ENCODE data around the gene ECSCR.
"Not testable (repeated sequence)": the region's sequence is repeated elsewhere in the genome, so short reads cannot be mapped to it uniquely, and the experiment has no call there.

The ECSCR gene

GRCh38 chr5:139443831-139444453 lies 18.6 kb downstream of the ECSCR start:
- peak in 1 of 2 experiments; percentile 27 for DNase-seq

- DNase-seq: not testable (repeated sequence)
Observed at GRCh38 chr5:139440416-139440815, 22.1 kb downstream of the ECSCR start.

GRCh38 chr5:139439013-139439903 lies 23.3 kb downstream of the ECSCR start, which contains the start of gene DNAJC18:
Gene DNAJC18 (minus strand): TSS chr5:139439525. CDS start chr5:139439445, 80 bp downstream.
- DNase-seq: peak; percentile 74 to 91

- no peak for DNase-seq
Observed at GRCh38 chr5:139438707-139439012, 23.9 kb downstream of the ECSCR start.

GRCh38 chr5:139435676-139436075 lies 26.9 kb downstream of the ECSCR start:
- DNase-seq: no peak

- no peak for DNase-seq
Observed at GRCh38 chr5:139431706-139432105, 30.8 kb downstream of the ECSCR start.

GRCh38 chr5:139430015-139430414 lies 32.5 kb downstream of the ECSCR start:
- no peak for DNase-seq

GRCh38 chr5:139426203-139426885 lies 36.2 kb downstream of the ECSCR start:
- DNase-seq: no peak

GRCh38 chr5:139425497-139425896 lies 37.0 kb downstream of the ECSCR start:
- DNase-seq: no peak

GRCh38 chr5:139422307-139422893 lies 40.1 kb downstream of the ECSCR start:
- DNase-seq: peak; percentile 16 to 79

- no peak for DNase-seq
Observed at GRCh38 chr5:139419226-139420192, 43.0 kb downstream of the ECSCR start.

GRCh38 chr5:139418793-139419192 lies 43.8 kb downstream of the ECSCR start:
- no peak for DNase-seq

- no peak for DNase-seq
Observed at GRCh38 chr5:139417214-139417613, 45.3 kb downstream of the ECSCR start.

- DNase-seq: no peak
Observed at GRCh38 chr5:139416651-139417050, 45.9 kb downstream of the ECSCR start.

GRCh38 chr5:139415869-139416268 lies 46.7 kb downstream of the ECSCR start:
- DNase-seq: no peak

- no peak for DNase-seq
Observed at GRCh38 chr5:139415221-139415861, 47.2 kb downstream of the ECSCR start.

- DNase-seq: no peak
Observed at GRCh38 chr5:139414581-139415130, 47.9 kb downstream of the ECSCR start.

- DNase-seq: no peak
Observed at GRCh38 chr5:139413963-139414362, 48.6 kb downstream of the ECSCR start.

GRCh38 chr5:139413153-139413552 lies 49.4 kb downstream of the ECSCR start:
- no peak for DNase-seq

- no peak for DNase-seq
Observed at GRCh38 chr5:139410993-139411828, 51.3 kb downstream of the ECSCR start.
